Naive thymus-derived CD8-positive, alpha-beta T cell (primary cell): ENCODE measurements around the gene BTBD9. TPM values are rescaled to one million over a fixed set of nuclear protein-coding genes. Genes with fewer than 3 reads are reported as not detected.
A peak's percentile ranks its signal among the peaks of the same experiment; 100 is the strongest.

Experiments
- ATAC-seq, 2 donors: fragments of 150-1000 bp; cut with Tn5 transposase in 1 of 2; sonication (Bioruptor Pico), chemical (Tn5 transposase) in 1 of 2; 1 replicate in 1 of 2; 2 replicates in 1 of 2; pipeline ENCODE4 v1.10.0; 2021; ENCODE audit warnings: mild to moderate bottlenecking in 2 of 2, moderate library complexity in 2 of 2
- POLR2A ChIA-PET: fragments of 350-600 bp; sonication (Branson Sonifier 250); formaldehyde crosslinking; loops from one replicate; lab custom pipeline; 2021; ENCODE audit warnings: antibody characterized with exemption; lab: Charles Lee
- DNase-seq, 10 donors: peaks; one replicate each; pipeline versions ENCODE4 v3.0.0 to v3.0.0-alpha.2; 2020 to 2022
- H3K27ac Mint-ChIP-seq, 10 donors: one replicate each; pipeline ENCODE4 v1.8.0; 2020 to 2022; ENCODE audit warnings: mild to moderate bottlenecking in 10 of 10, mixed read lengths in 10 of 10, moderate library complexity in 4 of 10, inconsistent platforms in 1 of 10
- H3K27me3 Mint-ChIP-seq, 5 donors: one replicate each; pipeline ENCODE4 v1.8.0; 2021 to 2022; ENCODE audit warnings: mixed read lengths in 5 of 5
- H3K36me3 Mint-ChIP-seq, 3 donors: one replicate each; pipeline ENCODE4 v1.8.0; 2020 to 2022; ENCODE audit warnings: mixed read lengths in 3 of 3, mild to moderate bottlenecking in 2 of 3, inconsistent platforms in 1 of 3
- H3K4me1 Mint-ChIP-seq, 4 donors: one replicate each; pipeline ENCODE4 v1.8.0; 2021 to 2022; ENCODE audit warnings: mixed read lengths in 4 of 4
- H3K4me3 Mint-ChIP-seq, 10 donors: one replicate each; pipeline ENCODE4 v1.8.0; 2020 to 2022; ENCODE audit warnings: mild to moderate bottlenecking in 10 of 10, mixed read lengths in 10 of 10, moderate library complexity in 6 of 10, inconsistent platforms in 1 of 10
- H3K9me3 Mint-ChIP-seq, 9 donors: one replicate each; pipeline ENCODE4 v1.8.0; 2020 to 2022; ENCODE audit warnings: mixed read lengths in 9 of 9, mild to moderate bottlenecking in 3 of 9, inconsistent platforms in 1 of 9, moderate library complexity in 1 of 9
- polyA plus RNA-seq, 3 donors: library from polyadenylated mRNA; unstranded; fragments of 300-500 nt; fragmentation: Illumina TruSeq; gene quantifications; one replicate each; pipeline ENCODE4 v1.2.3, GENCODE V29; 2021
- total RNA-seq, 8 experiments: library from RNA in 2 of 8; stranded (reverse) in 2 of 8; gene quantifications; one replicate each; pipeline ENCODE4 v1.2.3 and lab custom pipeline; 2021 to 2026

The BTBD9 gene
- total and polyA plus RNA-seq, 5 experiments from 2014 or later = 9.3 to 32.2 (median 10.6) TPM

DNA sequence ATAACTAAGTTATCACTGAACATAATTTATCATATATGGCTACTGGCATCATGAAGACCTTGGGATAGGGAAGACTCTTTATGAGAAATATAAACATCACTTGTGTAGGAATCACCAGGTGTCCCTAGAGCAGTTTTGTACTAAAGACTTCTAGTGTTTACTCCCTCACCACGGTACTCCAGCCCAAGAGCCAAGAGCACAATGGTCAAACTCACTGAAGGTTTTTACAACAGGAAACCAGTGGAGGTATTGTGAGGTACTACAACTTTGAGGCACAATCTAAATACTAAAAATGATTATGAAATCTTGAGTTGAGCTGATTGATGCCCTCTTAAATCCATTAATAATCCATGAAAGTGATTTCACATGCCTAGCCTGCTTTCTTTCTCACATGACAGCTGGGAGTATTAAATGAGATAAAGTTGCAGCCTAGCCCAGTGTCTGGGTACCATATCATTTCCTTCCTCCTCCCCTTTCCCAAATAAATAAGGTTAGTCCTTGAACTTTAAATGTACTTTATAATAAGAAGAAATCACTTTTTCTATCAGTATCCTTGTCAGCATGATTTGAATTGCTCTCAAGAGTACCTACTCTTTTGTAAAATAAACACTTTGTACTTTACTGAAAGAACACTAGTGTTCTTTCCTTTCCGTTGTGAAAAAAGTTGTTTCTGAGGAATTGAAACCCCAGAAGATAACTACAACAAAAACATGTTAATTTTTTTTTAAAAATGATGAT, 36.7 kb upstream of the BTBD9 start:
- no peak for DNase-seq
- Mint-ChIP-seq H3K9me3 (peaks cover 0 to 2% (median 0%) of the 10 kb centered on the region in 9 donors), H3K27ac (peak overlapping the region in 4 of 10 donors; percentile 8 to 74 (median 26)), H3K4me3 (peak overlapping the region in 1 of 10 donors; percentile 45), H3K36me3 (peaks cover 13 to 52% (median 27%) of the 10 kb centered on the region in 3 donors), H3K4me1 (peaks cover 5 to 40% (median 10%) of the 10 kb centered on the region in 4 donors), H3K27me3 (no peaks in the 10 kb centered on the region)
- POLR2A ChIA-PET = no interaction called here
- no peak for ATAC-seq

DNA sequence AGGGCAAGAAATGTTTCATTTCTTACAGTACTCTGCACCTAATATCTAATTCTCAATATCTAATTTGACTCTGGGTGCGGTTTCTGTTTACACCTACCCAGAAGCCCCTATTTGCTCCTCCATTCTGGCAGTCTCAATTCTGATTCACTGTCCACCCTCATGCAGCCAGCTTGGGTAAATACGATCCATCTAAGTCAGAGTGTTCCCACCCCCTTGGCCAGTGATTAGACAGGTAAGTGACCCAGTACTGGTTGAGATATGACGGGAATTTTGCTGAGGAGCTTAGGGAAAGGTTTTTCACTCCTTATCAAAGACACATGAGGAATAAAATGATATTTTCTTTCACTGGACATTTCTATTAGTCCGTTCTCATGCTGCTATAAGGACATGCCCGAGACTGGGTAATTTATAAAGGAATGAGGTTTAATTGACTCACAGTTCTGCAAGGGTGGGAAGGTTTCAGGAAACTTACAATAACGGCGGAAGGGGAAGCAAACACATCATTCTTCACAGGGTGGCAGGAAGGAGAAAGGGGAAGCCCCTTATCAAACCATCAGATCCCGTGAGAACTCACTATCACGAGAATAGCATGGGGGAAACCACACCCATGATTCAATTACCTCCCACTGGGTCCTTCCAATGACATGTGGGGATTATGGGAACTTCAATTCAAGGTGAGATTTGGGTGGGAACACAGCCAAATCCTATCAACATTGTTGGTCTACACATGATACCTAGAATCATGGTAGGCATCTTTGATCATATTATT, 33.9 kb upstream of the BTBD9 start:
- Mint-ChIP-seq H3K27ac (peak overlapping the region in 3 of 10 donors; percentile 5 to 35 (median 5)), H3K4me1 (peaks cover 5 to 38% (median 10%) of the 10 kb centered on the region in 4 donors), H3K27me3 (no peaks in the 10 kb centered on the region), H3K4me3 (peak overlapping the region in 1 of 10 donors; percentile 36), H3K9me3 (peaks cover 0 to 2% (median 0%) of the 10 kb centered on the region in 9 donors), H3K36me3 (peaks cover 13 to 38% (median 27%) of the 10 kb centered on the region in 3 donors)
- POLR2A ChIA-PET = no interaction called here
- ATAC-seq (no peak), DNase-seq (peak in 1 of 10 donors; percentile 1)

DNA sequence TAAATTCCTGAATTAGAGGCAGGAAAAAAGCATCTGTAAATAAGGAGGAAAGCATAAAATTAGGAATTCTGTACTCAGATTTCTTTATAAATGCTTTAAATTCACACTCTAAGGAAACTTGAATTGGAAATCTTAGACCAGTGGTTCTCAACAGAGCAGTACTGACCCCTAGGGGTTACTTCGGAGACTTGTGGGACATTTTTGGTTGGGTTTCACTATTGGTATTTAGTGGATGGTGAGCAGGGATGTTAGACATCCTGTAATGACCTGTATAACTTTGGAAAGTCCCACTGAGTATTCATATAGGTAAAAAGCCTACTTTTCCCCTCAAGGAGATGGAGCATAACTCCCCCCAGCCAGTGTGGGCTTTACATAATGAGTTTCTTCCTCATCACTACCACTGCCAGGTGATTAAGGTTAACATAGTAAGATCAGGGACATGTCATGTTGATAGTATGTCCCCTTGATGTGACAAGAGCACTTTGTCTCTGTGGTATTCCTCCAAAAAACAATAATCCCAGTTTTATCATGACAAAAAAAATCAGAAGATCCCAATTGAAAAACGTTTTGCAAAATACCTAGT, 32.2 kb upstream of the BTBD9 start:
- Mint-ChIP-seq H3K4me3 (no peak overlapping the region), H3K27ac (peak overlapping the region in 2 of 10 donors; percentile 61 to 66), H3K36me3 (peaks cover 12 to 25% (median 24%) of the 10 kb centered on the region in 3 donors), H3K4me1 (peaks cover 3 to 27% (median 10%) of the 10 kb centered on the region in 4 donors), H3K9me3 (peaks cover 0 to 2% (median 0%) of the 10 kb centered on the region in 9 donors), H3K27me3 (no peaks in the 10 kb centered on the region)
- ATAC-seq (peak; percentile 80 to 85), DNase-seq (peak in 5 of 10 donors; percentile 18 to 46 (median 28))
- POLR2A ChIA-PET = no interaction called here

DNA sequence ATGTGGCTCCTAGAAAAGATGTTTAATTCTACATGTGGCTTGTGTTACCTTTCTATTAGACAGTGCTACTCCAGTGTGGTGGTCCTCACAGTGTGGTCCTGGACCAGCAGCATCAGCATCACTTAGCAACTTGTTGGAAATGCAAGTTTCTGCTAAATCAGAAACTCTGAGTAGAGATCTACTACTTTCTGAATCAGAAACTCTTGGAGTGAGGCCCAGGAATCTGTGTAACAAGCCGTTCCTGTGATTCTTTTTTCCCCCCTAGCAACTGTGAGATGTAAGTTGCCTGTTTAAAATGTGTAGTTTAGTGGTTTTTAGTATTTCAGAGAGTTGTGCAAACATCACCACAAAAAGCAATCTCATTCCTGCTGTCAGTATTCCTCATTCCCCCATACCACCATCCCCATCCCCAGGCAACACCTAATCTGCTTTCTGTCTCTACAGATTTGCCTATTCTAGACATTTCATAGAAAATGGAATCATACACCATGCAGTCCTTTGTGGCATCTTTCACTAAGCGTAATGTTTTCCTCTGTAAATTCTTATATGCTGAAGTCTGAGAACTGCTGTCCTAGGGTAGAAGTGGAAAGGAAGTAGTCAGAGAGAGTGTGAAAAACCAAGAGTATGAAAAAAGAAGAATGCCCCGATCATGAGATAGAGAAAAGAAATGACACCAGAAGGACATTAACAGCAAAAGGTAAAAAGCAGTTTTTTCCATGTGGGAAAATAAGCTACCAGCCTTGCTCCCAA, 18.9 kb upstream of the BTBD9 start:
- no peaks in the 10 kb centered on the region for H3K27me3 Mint-ChIP-seq
- no peak for ATAC-seq

DNA sequence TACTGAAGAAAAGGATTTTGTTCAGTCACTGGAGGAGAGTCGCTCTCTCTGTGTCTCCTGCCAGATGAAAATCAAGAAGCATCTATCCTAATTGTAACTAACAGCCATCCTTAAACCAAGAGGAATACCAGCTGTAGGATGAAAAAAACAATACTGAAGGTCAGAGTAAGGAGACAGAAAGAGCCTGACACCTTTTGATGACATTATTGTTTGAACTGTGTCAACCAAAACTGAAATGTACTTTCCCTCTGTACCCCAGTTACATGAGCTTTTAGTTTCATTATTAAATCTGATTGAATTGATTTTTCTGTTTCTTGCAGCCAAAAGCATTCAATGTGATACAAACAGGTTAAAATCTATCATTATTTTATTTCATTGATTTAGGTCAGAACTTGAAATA, 17.2 kb upstream of the BTBD9 start:
- H3K27ac Mint-ChIP-seq = no peak overlapping the region
- ATAC-seq = no peak
- peaks cover 0 to 10% (median 0%) of the 10 kb centered on the region in 3 donors for H3K36me3 Mint-ChIP-seq
- no peaks in the 10 kb centered on the region for H3K27me3 Mint-ChIP-seq
- no peaks in the 10 kb centered on the region for H3K9me3 Mint-ChIP-seq
- no peak overlapping the region for H3K4me3 Mint-ChIP-seq
- H3K4me1 Mint-ChIP-seq = peaks cover 0 to 7% (median 0%) of the 10 kb centered on the region in 4 donors
- no peak for DNase-seq
- POLR2A ChIA-PET = no interaction called here

More for the DNA sequence above, 18.9 kb upstream of the BTBD9 start:
- Mint-ChIP-seq H3K27ac (peak overlapping the region in 1 of 10 donors; percentile 6), H3K9me3 (no peaks in the 10 kb centered on the region), H3K4me1 (peaks cover 0 to 7% (median 0%) of the 10 kb centered on the region in 4 donors), H3K36me3 (peaks cover 0 to 10% (median 2%) of the 10 kb centered on the region in 3 donors), H3K4me3 (no peak overlapping the region)
- no peak for DNase-seq
- POLR2A ChIA-PET = no interaction called here

DNA sequence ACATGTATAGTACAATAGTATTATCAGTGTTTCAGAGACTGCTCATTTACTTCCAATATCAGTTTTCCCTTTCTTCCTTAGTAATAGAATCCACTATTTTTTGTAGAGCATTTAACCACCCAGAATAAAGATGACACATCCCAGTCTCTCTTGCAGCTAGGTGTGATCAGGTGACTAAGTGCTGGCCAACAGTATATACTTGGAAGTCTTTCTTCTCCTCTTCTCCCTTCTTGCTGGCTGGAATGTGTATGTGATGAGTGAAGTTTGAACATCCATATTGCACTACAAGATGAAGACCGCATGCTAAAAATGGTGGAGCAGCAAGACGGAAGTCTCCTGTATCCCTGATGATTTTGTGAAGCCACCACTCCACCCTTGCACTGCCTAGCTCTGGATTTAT, 14.5 kb upstream of the BTBD9 start:
- ATAC-seq = no peak
- H3K4me3 Mint-ChIP-seq = no peak overlapping the region
- POLR2A ChIA-PET = no interaction called here
- H3K27ac Mint-ChIP-seq = no peak overlapping the region
- peaks cover 0 to 7% (median 0%) of the 10 kb centered on the region in 4 donors for H3K4me1 Mint-ChIP-seq
- peaks cover 0 to 5% (median 0%) of the 10 kb centered on the region in 9 donors for H3K9me3 Mint-ChIP-seq
- H3K27me3 Mint-ChIP-seq = no peaks in the 10 kb centered on the region
- DNase-seq = no peak
- H3K36me3 Mint-ChIP-seq = peaks cover 5 to 17% (median 13%) of the 10 kb centered on the region in 3 donors

DNA sequence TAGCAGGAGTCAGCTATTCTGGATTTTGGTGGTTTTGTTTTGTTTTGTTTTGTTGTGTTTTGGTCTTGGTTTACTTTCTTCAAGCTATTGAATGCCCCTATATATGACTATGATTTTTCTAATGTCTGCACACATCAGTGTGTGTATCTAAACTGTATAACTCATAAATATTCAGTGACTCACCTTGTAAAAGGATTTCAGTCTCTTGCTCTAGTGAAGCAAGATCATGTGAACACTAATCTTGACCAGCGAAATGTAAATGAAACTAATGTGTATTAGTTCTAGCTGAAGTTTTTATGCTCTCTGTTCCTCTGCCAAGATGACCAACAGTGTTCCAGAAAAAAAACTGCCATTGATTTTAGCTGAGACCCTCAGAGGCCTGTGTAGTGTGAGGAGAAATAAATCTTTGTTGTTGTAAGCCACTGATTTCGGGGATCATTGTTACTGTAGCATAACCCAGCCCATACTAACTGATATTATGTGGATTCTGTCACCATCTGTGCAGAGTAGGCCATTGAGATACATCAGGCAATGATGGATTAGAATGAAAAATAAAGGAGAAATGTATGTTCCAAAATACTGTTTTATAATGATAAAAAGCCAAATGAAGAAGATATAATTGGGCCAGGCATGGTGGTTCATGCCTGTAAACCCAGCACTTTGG, 11.5 kb upstream of the BTBD9 start:
- H3K4me3 Mint-ChIP-seq = no peak overlapping the region
- H3K9me3 Mint-ChIP-seq = peaks cover 0 to 5% (median 0%) of the 10 kb centered on the region in 9 donors
- H3K36me3 Mint-ChIP-seq = peaks cover 5 to 17% (median 10%) of the 10 kb centered on the region in 3 donors
- ATAC-seq = no peak
- POLR2A ChIA-PET = no interaction called here
- peaks cover 0 to 1% (median 0%) of the 10 kb centered on the region in 4 donors for H3K4me1 Mint-ChIP-seq
- H3K27ac Mint-ChIP-seq = no peak overlapping the region
- no peak for DNase-seq
- H3K27me3 Mint-ChIP-seq = no peaks in the 10 kb centered on the region

DNA sequence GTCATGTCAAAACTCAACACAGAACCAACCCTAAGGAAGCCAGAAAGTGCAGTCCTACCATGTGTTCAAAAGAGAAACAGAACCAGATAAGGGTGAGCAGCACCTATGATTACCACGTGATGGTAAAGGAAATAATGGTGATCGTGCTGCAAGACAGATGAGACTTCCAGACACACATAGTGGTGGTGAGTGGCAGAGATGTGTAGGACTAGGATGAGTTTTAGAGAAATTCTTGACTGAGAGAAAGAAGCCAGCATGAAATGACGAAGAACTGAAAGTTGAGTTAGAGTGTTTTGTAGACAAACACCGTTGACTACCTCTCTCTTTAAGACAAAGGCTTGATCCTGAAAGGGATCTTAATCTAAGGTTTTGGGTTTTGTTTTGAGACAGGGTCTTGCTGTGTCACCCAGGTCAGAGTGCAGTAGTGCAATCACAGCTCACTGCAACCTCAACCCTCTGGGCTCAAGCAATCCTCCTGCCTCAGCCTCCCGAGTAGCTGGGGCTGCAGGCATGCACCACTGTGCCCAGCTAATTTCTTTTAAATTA, 10.6 kb upstream of the BTBD9 start:
- Mint-ChIP-seq H3K4me1 (peaks cover 0 to 1% (median 0%) of the 10 kb centered on the region in 4 donors), H3K27me3 (no peaks in the 10 kb centered on the region), H3K36me3 (peaks cover 5 to 17% (median 11%) of the 10 kb centered on the region in 3 donors), H3K9me3 (peaks cover 0 to 5% (median 0%) of the 10 kb centered on the region in 9 donors), H3K27ac (no peak overlapping the region), H3K4me3 (no peak overlapping the region)
- DNase-seq (no peak), ATAC-seq (no peak)
- POLR2A ChIA-PET = no interaction called here

DNA sequence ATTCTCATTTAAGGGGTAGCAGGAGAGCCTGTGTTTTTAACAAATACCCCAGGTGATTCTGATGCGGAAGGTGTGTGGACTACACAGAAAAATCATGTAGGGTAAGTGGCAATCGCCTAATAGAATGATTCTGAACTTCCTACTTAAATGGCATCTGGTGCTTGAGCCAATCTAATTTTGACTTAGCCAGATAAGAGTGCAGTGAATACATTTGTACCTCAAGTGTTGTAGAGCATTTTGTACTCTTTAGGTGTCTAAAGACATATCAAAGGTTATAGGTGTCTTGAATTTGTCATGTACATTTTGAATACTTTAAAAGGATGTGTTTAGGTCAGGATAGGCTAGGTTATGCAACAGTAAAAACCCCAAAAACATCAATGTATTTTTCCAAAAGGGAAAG, 10.0 kb upstream of the BTBD9 start:
- no peaks in the 10 kb centered on the region for H3K27me3 Mint-ChIP-seq

DNA sequence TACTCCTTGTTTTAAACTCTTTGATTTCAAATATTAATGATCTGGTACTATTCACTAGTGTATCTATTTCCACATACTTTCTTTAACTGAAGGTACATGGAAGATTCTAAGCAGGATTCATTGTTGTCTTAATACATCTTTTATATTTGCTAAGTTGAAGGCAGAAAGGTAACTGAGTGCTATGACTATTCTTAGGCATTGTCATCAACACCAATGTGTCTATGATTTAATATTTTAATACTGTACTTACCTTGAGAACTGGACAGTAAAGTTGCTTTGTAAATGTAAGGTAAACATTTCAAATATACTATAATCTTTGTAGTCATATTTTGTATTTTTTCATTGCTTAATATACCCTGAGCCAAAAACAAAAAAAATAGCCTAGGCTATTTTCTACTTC, 8.9 kb upstream of the BTBD9 start:
- ATAC-seq = no peak

More for the DNA sequence above, 10.0 kb upstream of the BTBD9 start:
- Mint-ChIP-seq H3K27ac (no peak overlapping the region), H3K9me3 (peaks cover 0 to 5% (median 0%) of the 10 kb centered on the region in 9 donors), H3K36me3 (peaks cover 5 to 17% (median 11%) of the 10 kb centered on the region in 3 donors), H3K4me1 (peaks cover 0 to 1% (median 0%) of the 10 kb centered on the region in 4 donors), H3K4me3 (no peak overlapping the region)
- POLR2A ChIA-PET = no interaction called here
- ATAC-seq = no peak
- DNase-seq = no peak

DNA sequence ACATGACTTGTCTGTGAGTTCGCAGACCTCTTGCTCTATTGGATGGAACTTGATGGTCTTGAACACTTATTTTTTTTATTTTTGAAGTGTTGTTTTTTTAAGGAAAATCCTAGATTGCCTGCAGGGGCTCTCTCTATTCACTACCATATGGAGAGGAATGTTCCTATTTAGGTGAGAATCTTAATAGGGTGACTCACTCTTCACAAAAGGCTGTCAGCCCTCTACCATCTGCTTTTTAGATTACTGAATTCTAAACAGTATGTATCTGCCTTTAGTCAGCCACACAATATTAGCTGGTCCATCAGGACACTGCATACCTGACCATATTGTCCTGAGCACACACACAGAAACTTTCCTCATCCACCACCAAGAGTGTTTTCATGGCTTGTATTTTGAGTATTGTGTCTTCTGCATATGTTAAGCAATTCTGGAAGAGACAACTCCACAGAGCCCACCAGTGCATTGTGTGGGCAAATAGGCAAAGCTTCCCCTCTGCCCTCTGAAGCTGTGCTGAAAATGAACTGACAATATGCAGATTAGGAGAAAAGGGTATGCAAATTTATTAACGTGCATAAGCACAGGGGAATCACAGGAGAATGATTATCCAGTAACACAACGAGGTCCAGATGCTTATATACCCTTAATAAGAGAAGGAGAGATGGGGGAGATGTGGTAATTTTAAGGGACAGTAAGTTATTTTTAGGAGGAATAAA, 6.6 kb upstream of the BTBD9 start:
- Mint-ChIP-seq H3K4me3 (no peak overlapping the region), H3K27me3 (no peaks in the 10 kb centered on the region), H3K36me3 (peaks cover 3 to 15% (median 5%) of the 10 kb centered on the region in 3 donors), H3K27ac (no peak overlapping the region), H3K9me3 (peaks cover 0 to 3% (median 0%) of the 10 kb centered on the region in 9 donors), H3K4me1 (peaks cover 0 to 11% (median 6%) of the 10 kb centered on the region in 4 donors)
- POLR2A ChIA-PET = no interaction called here
- DNase-seq (no peak), ATAC-seq (no peak)

More for the DNA sequence above, 8.9 kb upstream of the BTBD9 start:
- Mint-ChIP-seq H3K4me1 (peaks cover 0 to 1% (median 0%) of the 10 kb centered on the region in 4 donors), H3K27ac (no peak overlapping the region), H3K36me3 (peaks cover 5 to 17% (median 8%) of the 10 kb centered on the region in 3 donors), H3K9me3 (peaks cover 0 to 5% (median 0%) of the 10 kb centered on the region in 9 donors), H3K27me3 (no peaks in the 10 kb centered on the region), H3K4me3 (no peak overlapping the region)
- DNase-seq = no peak
- POLR2A ChIA-PET = interaction anchor here (0.6 kb wide), 2 partner anchors 9 to 821 kb away, joined by 3 to 10 read pairs; no protein-coding TSS in a partner anchor
